BJ (cell line): Measurements from ENCODE around the gene SIPA1L3. TPM values are rescaled to one million over a fixed set of nuclear protein-coding genes. Genes with fewer than 3 reads are reported as not detected.

ENCODE experiments used
- CTCF ChIA-PET: fragments of 350-600 bp; formaldehyde crosslinking; extraction: SDS; loops from one replicate; lab custom pipeline; 2021; ENCODE audit warnings: antibody characterized with exemption, inconsistent platforms; lab: Yijun Ruan, JAX
- POLR2A ChIA-PET: fragments of 300-600 bp; sonication (Branson Sonifier 250); formaldehyde crosslinking; extraction: SDS; loops from one replicate; lab custom pipeline; 2021; ENCODE audit warnings: antibody characterized with exemption; lab: Charles Lee
- DNase-seq: peaks from one replicate; pipeline ENCODE4 v3.0.0-alpha.2; 2011; ENCODE audit warnings: low read depth
- H3K27me3 ChIP-seq: 2 replicates; pipeline ENCODE4 v1.6.0; 2011; ENCODE audit warnings: low read length; ENCODE audit not compliant: control insufficient read depth, insufficient read depth
- H3K36me3 ChIP-seq: 2 replicates; pipeline ENCODE4 v1.5.1; 2011; ENCODE audit warnings: low read length; ENCODE audit not compliant: control insufficient read depth, insufficient read depth
- H3K4me3 ChIP-seq: 2 replicates; pipeline ENCODE4 v1.5.1; 2011; ENCODE audit warnings: low read depth, mild to moderate bottlenecking, control low read depth, low read length
- polyA plus RNA-seq: library from polyadenylated mRNA; depleted of rRNA; stranded (reverse); fragments of >200 nt; gene quantifications from 2 replicates; pipeline ENCODE4 v1.2.3, GENCODE V29; 2011
- TF ChIP-seq, protein P1 (sequence below): IDR thresholded peaks from 2 replicates; pipeline ENCODE4 v1.5.1; 2011; ENCODE audit warnings: low read depth, mild to moderate bottlenecking, control low read depth, inconsistent platforms, low read length, moderate library complexity; ENCODE audit not compliant: insufficient read depth

Gene SIPA1L3
- polyA plus RNA-seq, 1 experiment: 4.5 TPM

DNA sequence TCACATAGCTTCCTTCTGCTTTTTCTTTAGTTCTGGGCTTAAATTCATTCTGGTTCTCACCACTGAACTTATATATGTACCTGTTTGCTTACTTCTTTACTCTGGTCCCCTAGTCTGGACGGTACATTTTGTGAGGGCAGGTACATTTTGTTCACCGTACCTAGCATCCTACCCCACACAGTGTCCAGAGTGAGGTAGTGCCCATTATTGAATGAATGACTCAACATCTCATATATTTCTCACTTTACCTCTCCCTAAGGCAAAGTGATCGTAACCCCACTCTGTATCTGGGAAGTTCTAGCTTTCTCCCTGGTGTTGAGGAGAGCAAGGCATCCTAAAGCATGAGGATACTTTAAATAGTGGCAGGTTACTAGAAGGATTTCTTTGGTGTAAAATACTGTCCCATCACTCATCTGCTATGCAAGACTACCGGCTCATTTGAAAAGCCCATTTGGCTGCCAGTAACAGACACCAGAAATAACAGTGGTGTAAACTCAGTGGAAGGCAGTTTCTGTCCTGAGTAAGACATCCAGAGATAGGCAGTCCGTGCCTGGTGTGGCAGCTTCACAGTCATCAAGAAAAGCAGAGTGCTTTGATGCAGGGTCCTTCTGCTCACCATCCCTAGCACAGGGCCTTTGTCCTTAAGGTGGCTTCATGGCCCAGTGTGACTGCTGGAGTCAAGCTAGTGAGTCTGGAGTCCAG is 111.8 kb downstream of the SIPA1L3 start:
- Histone ChIP-seq H3K4me3 (no peak overlapping the region), H3K36me3 (no peaks in the 10 kb centered on the region), H3K27me3 (no peaks in the 10 kb centered on the region)
- POLR2A ChIA-PET: no interaction called here
- CTCF ChIA-PET: interaction anchor here (1.3 to 2.8 kb wide), 3 partner anchors 12 to 116 kb away, joined by 3 to 10 read pairs (median 7); no protein-coding TSS in a partner anchor
- DNase-seq: no peak
- TF ChIP-seq, protein P1, sequence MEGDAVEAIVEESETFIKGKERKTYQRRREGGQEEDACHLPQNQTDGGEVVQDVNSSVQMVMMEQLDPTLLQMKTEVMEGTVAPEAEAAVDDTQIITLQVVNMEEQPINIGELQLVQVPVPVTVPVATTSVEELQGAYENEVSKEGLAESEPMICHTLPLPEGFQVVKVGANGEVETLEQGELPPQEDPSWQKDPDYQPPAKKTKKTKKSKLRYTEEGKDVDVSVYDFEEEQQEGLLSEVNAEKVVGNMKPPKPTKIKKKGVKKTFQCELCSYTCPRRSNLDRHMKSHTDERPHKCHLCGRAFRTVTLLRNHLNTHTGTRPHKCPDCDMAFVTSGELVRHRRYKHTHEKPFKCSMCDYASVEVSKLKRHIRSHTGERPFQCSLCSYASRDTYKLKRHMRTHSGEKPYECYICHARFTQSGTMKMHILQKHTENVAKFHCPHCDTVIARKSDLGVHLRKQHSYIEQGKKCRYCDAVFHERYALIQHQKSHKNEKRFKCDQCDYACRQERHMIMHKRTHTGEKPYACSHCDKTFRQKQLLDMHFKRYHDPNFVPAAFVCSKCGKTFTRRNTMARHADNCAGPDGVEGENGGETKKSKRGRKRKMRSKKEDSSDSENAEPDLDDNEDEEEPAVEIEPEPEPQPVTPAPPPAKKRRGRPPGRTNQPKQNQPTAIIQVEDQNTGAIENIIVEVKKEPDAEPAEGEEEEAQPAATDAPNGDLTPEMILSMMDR: no peak

DNA sequence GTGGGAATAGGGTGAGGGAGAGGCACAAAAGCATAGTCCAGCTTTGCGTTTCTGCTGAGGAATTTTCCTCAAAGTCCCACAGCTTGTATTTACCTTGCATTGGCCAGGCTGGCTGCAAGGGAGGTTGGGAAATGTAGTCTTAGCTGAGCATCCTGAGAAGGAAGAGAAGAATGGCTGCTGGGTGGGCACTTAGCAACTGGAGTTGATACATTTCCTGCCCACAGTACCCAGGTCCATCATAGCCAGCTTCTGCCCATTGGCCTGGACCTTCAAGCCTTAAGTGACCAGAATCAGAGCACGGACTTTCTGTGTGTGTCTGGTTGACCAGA is 112.4 kb downstream of the SIPA1L3 start:
- Histone ChIP-seq H3K4me3 (no peak overlapping the region), H3K36me3 (no peaks in the 10 kb centered on the region), H3K27me3 (no peaks in the 10 kb centered on the region)
- TF ChIP-seq, protein P1: no peak
- POLR2A ChIA-PET: no interaction called here
- CTCF ChIA-PET: interaction anchor here (1.3 to 2.8 kb wide), 3 partner anchors 11 to 117 kb away, joined by 3 to 10 read pairs (median 7); no protein-coding TSS in a partner anchor
- no peak for DNase-seq

DNA sequence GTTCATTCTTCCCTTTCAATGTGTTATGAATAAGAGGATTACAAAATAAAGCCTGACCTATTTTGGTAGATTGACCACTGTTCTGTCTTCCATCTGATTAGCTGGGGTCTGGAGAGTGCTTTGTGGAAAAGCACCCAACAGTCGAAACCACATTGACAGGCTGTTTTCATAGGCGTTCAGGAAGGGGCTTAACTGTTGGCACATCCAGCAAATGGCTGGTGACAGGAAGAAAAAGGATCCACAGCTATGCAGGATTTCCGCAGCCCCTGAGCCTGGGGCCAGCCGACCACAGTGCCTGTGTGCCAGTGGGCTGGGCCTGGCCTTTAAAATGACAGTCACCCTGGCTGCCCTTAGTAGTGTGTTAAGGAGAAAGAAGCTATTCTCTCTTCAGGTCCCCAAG is 113.3 kb downstream of the SIPA1L3 start:
- Histone ChIP-seq H3K4me3 (no peak overlapping the region), H3K27me3 (no peaks in the 10 kb centered on the region), H3K36me3 (no peaks in the 10 kb centered on the region)
- TF ChIP-seq, protein P1: no peak
- POLR2A ChIA-PET: no interaction called here
- CTCF ChIA-PET: interaction anchor here (0.7 to 2.8 kb wide), 3 partner anchors 15 to 117 kb away, joined by 3 to 10 read pairs (median 3); no protein-coding TSS in a partner anchor
- no peak for DNase-seq

DNA sequence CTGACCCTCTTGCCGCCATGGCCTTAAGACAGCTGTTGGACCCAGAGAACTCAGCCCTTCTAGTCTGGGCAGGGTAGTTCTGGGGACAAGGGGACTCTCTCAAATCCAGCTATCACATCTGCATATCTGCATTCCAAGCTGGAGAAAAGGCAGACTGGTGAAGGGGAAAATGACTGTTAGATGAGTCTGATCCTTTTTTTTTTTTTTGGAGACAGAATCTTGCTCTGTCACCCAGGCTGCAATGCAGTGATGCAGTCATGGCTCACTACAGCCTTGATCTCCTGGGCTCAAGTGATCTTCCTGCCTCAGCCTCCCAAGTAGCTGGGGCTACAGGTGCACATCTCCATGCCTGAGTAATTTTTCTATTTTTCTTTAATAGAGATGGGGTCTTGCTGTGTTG is 114.3 kb downstream of the SIPA1L3 start:
- DNase-seq: no peak
- Histone ChIP-seq H3K36me3 (no peaks in the 10 kb centered on the region), H3K27me3 (no peaks in the 10 kb centered on the region), H3K4me3 (no peak overlapping the region)
- TF ChIP-seq, protein P1: no peak
- CTCF ChIA-PET: interaction anchor here (0.6 to 1.2 kb wide), 4 partner anchors 9 to 31 kb away, joined by 3 read pairs; no protein-coding TSS in a partner anchor
- POLR2A ChIA-PET: no interaction called here

DNA sequence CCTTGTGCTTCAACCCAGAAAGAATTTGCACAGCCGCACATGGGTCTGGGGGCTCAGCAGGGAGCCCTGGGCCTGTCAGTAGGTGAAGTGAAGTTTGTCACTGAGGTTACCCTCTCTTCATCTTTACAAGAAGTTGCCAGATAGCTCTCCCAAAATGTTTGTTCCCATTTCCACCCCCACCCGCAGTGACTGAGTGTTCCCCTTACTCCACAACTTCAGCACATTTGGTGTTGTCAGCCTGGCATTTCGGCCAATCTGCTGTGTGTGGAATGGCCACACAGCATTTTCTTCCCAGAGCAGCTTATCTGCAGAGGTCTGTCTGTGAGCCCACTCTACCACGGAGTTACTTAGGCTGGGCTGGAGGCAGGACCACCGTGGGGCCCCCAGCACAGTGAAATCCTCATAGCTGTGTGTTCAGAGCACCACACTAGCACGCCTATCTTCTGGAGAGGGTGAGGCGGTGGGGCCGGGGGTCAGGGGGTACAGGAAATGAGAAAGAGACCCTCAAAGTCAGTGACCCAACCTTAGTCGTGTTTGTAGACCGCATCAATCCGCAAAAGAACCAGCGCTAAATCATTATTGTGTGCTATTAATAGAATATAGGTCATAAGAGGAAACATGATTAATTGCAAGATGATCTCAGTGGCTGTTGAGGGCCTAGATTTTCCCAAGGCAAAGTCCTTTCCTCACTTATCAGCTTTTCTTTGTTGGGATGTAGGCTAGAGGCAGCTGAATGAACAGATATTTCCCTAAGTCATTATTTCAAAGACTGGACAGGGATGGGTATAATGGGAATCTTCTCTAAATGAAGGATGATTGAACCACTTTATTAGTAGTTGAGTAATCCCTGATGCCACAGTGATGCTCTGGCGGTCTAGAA is 116.0 kb downstream of the SIPA1L3 start:
- DNase-seq: no peak
- CTCF ChIA-PET: interaction anchor here (0.6 to 2.4 kb wide), 4 partner anchors 20 to 120 kb away, joined by 3 to 6 read pairs (median 4); no protein-coding TSS in a partner anchor
- H3K27me3 ChIP-seq: no peaks in the 10 kb centered on the region
- TF ChIP-seq, protein P1: no peak
- POLR2A ChIA-PET: no interaction called here
- H3K4me3 ChIP-seq: no peak overlapping the region
- no peaks in the 10 kb centered on the region for H3K36me3 ChIP-seq
